RWPE1 (cell line): ENCODE results near the gene RAD51AP2.

Experiments used
- CTCF ChIA-PET: fragments of 350-600 bp; sonication (Branson Sonifier 250); formaldehyde crosslinking; extraction: SDS; loops from one replicate; lab custom pipeline; 2021; lab: Yijun Ruan, JAX
- POLR2A ChIA-PET: fragments of 400-600 bp; formaldehyde crosslinking; extraction: SDS; loops from one replicate; lab custom pipeline; 2020; ENCODE audit warnings: antibody characterized with exemption; ENCODE audit not compliant: low non-redundant PET; lab: Yijun Ruan, JAX
- DNase-seq: peaks from one replicate; pipeline ENCODE4 v3.0.0; 2012; ENCODE audit warnings: low spot score
- H3K27ac ChIP-seq: fragments of 450-650 bp; 2 replicates; pipeline ENCODE4 v1.5.1; 2017
- TF ChIP-seq, protein P1 (sequence below): fragments of 450-650 bp; conservative IDR thresholded peaks from 2 replicates; pipeline ENCODE4 v1.5.1; 2017; ENCODE audit warnings: low read depth, mild to moderate bottlenecking

RAD51AP2 gene

GRCh38 chr2:17547737-17548136 is 29.5 kb upstream of the RAD51AP2 start:
- TF ChIP-seq, protein P1, sequence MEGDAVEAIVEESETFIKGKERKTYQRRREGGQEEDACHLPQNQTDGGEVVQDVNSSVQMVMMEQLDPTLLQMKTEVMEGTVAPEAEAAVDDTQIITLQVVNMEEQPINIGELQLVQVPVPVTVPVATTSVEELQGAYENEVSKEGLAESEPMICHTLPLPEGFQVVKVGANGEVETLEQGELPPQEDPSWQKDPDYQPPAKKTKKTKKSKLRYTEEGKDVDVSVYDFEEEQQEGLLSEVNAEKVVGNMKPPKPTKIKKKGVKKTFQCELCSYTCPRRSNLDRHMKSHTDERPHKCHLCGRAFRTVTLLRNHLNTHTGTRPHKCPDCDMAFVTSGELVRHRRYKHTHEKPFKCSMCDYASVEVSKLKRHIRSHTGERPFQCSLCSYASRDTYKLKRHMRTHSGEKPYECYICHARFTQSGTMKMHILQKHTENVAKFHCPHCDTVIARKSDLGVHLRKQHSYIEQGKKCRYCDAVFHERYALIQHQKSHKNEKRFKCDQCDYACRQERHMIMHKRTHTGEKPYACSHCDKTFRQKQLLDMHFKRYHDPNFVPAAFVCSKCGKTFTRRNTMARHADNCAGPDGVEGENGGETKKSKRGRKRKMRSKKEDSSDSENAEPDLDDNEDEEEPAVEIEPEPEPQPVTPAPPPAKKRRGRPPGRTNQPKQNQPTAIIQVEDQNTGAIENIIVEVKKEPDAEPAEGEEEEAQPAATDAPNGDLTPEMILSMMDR: no peak

GRCh38 chr2:17547237-17547636 is 29.0 kb upstream of the RAD51AP2 start:
- TF ChIP-seq, protein P1: no peak
- ChIA-PET CTCF (no interaction called here), POLR2A (no interaction called here)
- DNase-seq: no peak
- no peak overlapping the region for H3K27ac ChIP-seq

More at GRCh38 chr2:17547737-17548136, 29.5 kb upstream of the RAD51AP2 start:
- DNase-seq: no peak
- H3K27ac ChIP-seq: no peak overlapping the region
- ChIA-PET CTCF (no interaction called here), POLR2A (no interaction called here)

DNA sequence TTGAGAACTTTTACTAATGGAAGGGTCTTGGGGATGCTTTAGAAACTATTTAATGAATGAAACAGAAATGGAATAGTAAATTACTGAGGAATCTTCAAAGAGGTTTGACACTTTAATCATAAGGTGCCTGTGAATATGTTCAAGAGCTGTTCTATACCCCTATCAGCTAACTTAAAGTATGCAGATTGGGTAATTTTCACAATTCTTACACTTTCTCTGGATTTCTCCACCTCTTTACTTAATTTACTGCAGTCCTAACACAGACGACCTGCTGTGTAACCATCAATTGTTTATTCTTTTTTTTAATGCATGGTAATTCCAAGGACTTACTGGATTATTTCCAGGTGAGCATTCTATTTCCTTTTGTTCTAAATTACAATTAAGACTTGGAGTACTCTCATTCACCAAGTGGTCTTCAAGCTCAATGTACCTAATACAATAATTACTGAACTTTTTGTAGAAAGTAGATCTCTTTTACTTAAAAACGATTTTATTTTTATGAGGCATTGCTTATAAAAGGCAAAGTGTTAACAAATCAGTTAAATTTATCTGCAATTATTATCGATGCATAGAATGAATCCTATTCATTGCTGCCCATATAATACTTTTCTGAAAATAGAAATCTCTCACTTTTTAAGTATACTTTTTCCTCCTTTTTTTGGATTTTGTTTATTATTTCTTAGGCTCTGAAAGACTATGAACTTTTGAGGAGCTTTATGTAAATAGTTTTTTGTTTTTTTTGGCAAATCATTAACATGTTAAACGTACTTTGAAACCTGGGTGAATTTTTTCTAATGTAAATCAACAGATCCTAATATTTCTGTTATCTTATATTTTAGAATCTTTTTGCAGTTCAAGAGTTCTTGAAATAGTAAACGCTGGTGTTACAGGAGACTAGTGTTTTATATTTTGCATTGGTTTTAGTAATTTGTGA is 27.7 kb upstream of the RAD51AP2 start:
- no peak for DNase-seq
- POLR2A ChIA-PET: no interaction called here
- TF ChIP-seq, protein P1: no peak
- H3K27ac ChIP-seq: no peak overlapping the region
- CTCF ChIA-PET: interaction anchor here (0.5 to 0.7 kb wide), 2 partner anchors 64 to 67 kb away, joined by 3 to 4 read pairs; no protein-coding TSS in a partner anchor

- ChIA-PET CTCF (interaction anchor here (0.7 to 0.9 kb wide), 3 partner anchors 10 to 127 kb away, joined by 3 to 4 read pairs (median 3); no protein-coding TSS in a partner anchor), POLR2A (no interaction called here)
- TF ChIP-seq, protein P1: no peak
- peak; percentile 57 for DNase-seq
- H3K27ac ChIP-seq: no peak overlapping the region
Observed at GRCh38 chr2:17544256-17544655, 26.0 kb upstream of the RAD51AP2 start.

- ChIA-PET POLR2A (no interaction called here), CTCF (interaction anchor here (0.7 to 0.9 kb wide), 3 partner anchors 10 to 127 kb away, joined by 3 to 4 read pairs (median 3); no protein-coding TSS in a partner anchor)
- DNase-seq: no peak
- TF ChIP-seq, protein P1: no peak
- H3K27ac ChIP-seq: no peak overlapping the region
Observed at GRCh38 chr2:17543848-17544247, 25.6 kb upstream of the RAD51AP2 start.

- no peak overlapping the region for H3K27ac ChIP-seq
- TF ChIP-seq, protein P1: no peak
- CTCF ChIA-PET: interaction anchor here (0.8 kb wide), 1 partner anchor 24 kb away, joined by 3 read pairs; no protein-coding TSS in a partner anchor
- DNase-seq: no peak
- POLR2A ChIA-PET: no interaction called here
Observed at GRCh38 chr2:17543131-17543660, 25.0 kb upstream of the RAD51AP2 start.
